HepG2 (cell line): Measurements from ENCODE around the gene SNRPD3. TPM values are rescaled to one million over a fixed set of nuclear protein-coding genes. Genes with fewer than 3 reads are reported as not detected.

Source experiments
- ATAC-seq: fragments of 200-7000 bp; cut with Tn5 transposase; 3 replicates; pipeline ENCODE4 v1.9.1; 2020; ENCODE audit warnings: mild to moderate bottlenecking, moderate library complexity
- BruUV-seq: library from RNA; stranded (reverse); fragments of 400-500 nt; replicated peaks from 2 replicates; lab custom pipeline; 2021; lab: Mats Ljungman, UMichigan
- CTCF ChIA-PET: fragments of 300-600 bp; formaldehyde crosslinking; extraction: SDS; loops from one replicate; lab custom pipeline; 2021; ENCODE audit warnings: low total read pairs, inconsistent platforms, low intra/inter-chr PET ratio; lab: Yijun Ruan, JAX
- POLR2A ChIA-PET: fragments of 350-600 bp; sonication (Branson Sonifier 250); formaldehyde crosslinking; loops from one replicate; lab custom pipeline; 2020; ENCODE audit warnings: antibody characterized with exemption, inconsistent platforms; lab: Yijun Ruan, JAX
- DNase-seq: peaks from one replicate; pipeline ENCODE4 v3.0.0-alpha.2; 2015; ENCODE audit warnings: low spot score
- FAIRE-seq: peaks from 3 replicates; lab custom pipeline; 2011; peaks lifted over from hg19 to GRCh38; lab: Jason Lieb, UNC
- H2AFZ ChIP-seq: one replicate; pipeline ENCODE4 v1.6.1; 2011; ENCODE audit warnings: low read length, inconsistent platforms
- H3K27ac ChIP-seq: fragments of 300-600 bp; 3 replicates; pipeline ENCODE4 v1.8.0; 2011; ENCODE audit warnings: mixed run types, mild to moderate bottlenecking, mixed read lengths, low read length, inconsistent platforms; ENCODE audit not compliant: insufficient read depth; ENCODE audit errors: extremely low read length
- H3K27me3 ChIP-seq, 2 experiments: fragments of 200-600 bp in 1 of 2; 2 replicates in 1 of 2; 3 replicates in 1 of 2; pipeline versions ENCODE4 v1.6.0 to v1.8.0; 2011; ENCODE audit warnings: low read length in 2 of 2, mild to moderate bottlenecking in 2 of 2, moderate library complexity in 2 of 2, inconsistent platforms in 1 of 2; ENCODE audit not compliant: insufficient read depth in 2 of 2, control insufficient read depth in 1 of 2
- H3K36me3 ChIP-seq, 2 experiments: fragments of 200-600 bp in 1 of 2; replicated peaks in 1 of 2; 2 replicates in 1 of 2; 3 replicates in 1 of 2; pipeline versions ENCODE4 v1.5.1 to v1.8.0; 2011; ENCODE audit warnings: low read length in 2 of 2, inconsistent platforms in 1 of 2; ENCODE audit not compliant: insufficient read depth in 2 of 2, control insufficient read depth in 1 of 2
- H3K4me1 ChIP-seq: 2 replicates; pipeline ENCODE4 v1.5.1; 2012; ENCODE audit warnings: low read length, inconsistent platforms; ENCODE audit not compliant: insufficient read depth
- H3K4me2 ChIP-seq: 2 replicates; pipeline ENCODE4 v1.6.0; 2011; ENCODE audit warnings: low read depth, low read length, inconsistent platforms
- H3K4me3 ChIP-seq, 3 experiments: fragments of 200-600 bp in 1 of 3; sonication (generic), shearing (Covaris generic) in 1 of 3; replicated peaks in 1 of 3; 2 replicates each; pipeline ENCODE4 v1.5.1; 2011 to 2016; ENCODE audit warnings: low read length in 3 of 3, inconsistent platforms in 2 of 3, low read depth in 2 of 3, mild to moderate bottlenecking in 2 of 3, control low read depth in 1 of 3, mixed read lengths in 1 of 3; ENCODE audit not compliant: insufficient read depth in 1 of 3
- H3K79me2 ChIP-seq: one replicate; pipeline ENCODE4 v1.6.1; 2011; ENCODE audit warnings: low read length, inconsistent platforms; ENCODE audit not compliant: insufficient read depth
- H3K9ac ChIP-seq: 2 replicates; pipeline ENCODE4 v1.6.0; 2011; ENCODE audit warnings: mild to moderate bottlenecking, low read depth, low read length, inconsistent platforms; ENCODE audit not compliant: insufficient read depth
- H3K9me3 ChIP-seq: 2 replicates; pipeline ENCODE4 v1.5.1; 2012; ENCODE audit warnings: mild to moderate bottlenecking, low read length
- H4K20me1 ChIP-seq: 2 replicates; pipeline ENCODE4 v1.6.0; 2011; ENCODE audit warnings: inconsistent platforms, mild to moderate bottlenecking, low read length, moderate library complexity; ENCODE audit not compliant: insufficient read depth
- AHR ChIP-seq: IDR thresholded peaks from 2 replicates; pipeline ENCODE4 v1.6.1; 2018; ENCODE audit warnings: missing genetic modification reagents, missing compliant biosample characterization
- BRD4 ChIP-seq: sonication (generic); formaldehyde crosslinking; IDR thresholded peaks from 2 replicates; pipeline ENCODE4 v1.4.0; 2020; ENCODE audit warnings: missing genetic modification reagents
- CEBPB ChIP-seq: IDR thresholded peaks from 2 replicates; pipeline ENCODE4 v1.6.1; 2011; ENCODE audit warnings: low read depth, low read length, improper control_type of control experiment, borderline replicate concordance
- CHD2 ChIP-seq: IDR thresholded peaks from 2 replicates; pipeline ENCODE4 v1.6.1; 2011; ENCODE audit warnings: low read depth, low read length, improper control_type of control experiment
- HNRNPUL1 ChIP-seq: fragments of 200-400 bp; formaldehyde crosslinking; IDR thresholded peaks from 2 replicates; pipeline ENCODE4 v1.6.1; 2017; ENCODE audit warnings: low read depth, mild to moderate bottlenecking, low read length, moderate library complexity
- MED8 ChIP-seq: sonication (generic); formaldehyde crosslinking; IDR thresholded peaks from 2 replicates; pipeline ENCODE4 v1.8.1; 2023; ENCODE audit warnings: mild to moderate bottlenecking, missing genetic modification reagents; ENCODE audit not compliant: insufficient replicate concordance
- TCF12 ChIP-seq, 2 experiments: fragments of 450-650 bp in 1 of 2; sonication (generic) in 1 of 2; formaldehyde crosslinking in 1 of 2; IDR thresholded peaks; 2 replicates each; pipeline versions ENCODE4 v1.6.1 to v1.8.0; 2017 to 2022; ENCODE audit warnings: antibody characterized with exemption in 1 of 2, mild to moderate bottlenecking in 1 of 2, missing genetic modification reagents in 1 of 2, moderate library complexity in 1 of 2
- XRCC5 ChIP-seq: fragments of 200-400 bp; formaldehyde crosslinking; optimal IDR thresholded peaks from 2 replicates; pipeline ENCODE3; 2017; ENCODE audit warnings: mild to moderate bottlenecking, low read length
- ZNF180 ChIP-seq: sonication (generic); formaldehyde crosslinking; IDR thresholded peaks from 2 replicates; pipeline ENCODE4 v1.4.0; 2020; ENCODE audit warnings: low read depth, missing genetic modification reagents, borderline replicate concordance
- ZNF605 ChIP-seq: sonication (generic); formaldehyde crosslinking; IDR thresholded peaks from 2 replicates; pipeline ENCODE4 v1.8.0; 2022; ENCODE audit warnings: mild to moderate bottlenecking, missing genetic modification reagents
- ZNF674 ChIP-seq: sonication (generic); formaldehyde crosslinking; IDR thresholded peaks from 2 replicates; pipeline ENCODE4 v1.5.0; 2020; ENCODE audit warnings: low read depth, mild to moderate bottlenecking, missing genetic modification reagents
- ZNF7 ChIP-seq: IDR thresholded peaks from 2 replicates; pipeline ENCODE4 v1.6.1; 2016; ENCODE audit warnings: missing biosample characterization, missing genetic modification reagents
- ZNF879 ChIP-seq: sonication (generic); formaldehyde crosslinking; IDR thresholded peaks from 2 replicates; pipeline ENCODE4 v1.8.1; 2023; ENCODE audit warnings: missing genetic modification reagents
- WGBS: methylation state at CpG from one replicate; pipeline ENCODE4 v1.1.6; 2017; ENCODE audit warnings: low lambda C conversion rate; 5-methylcytosine and 5-hydroxymethylcytosine counted together
- in situ Hi-C: cut with HindIII; loops from 2 replicates; pipeline ENCODE4 v1.10.0; 2017; ENCODE audit warnings: low pct_unique_long_range_greater_than_20kb; ENCODE audit not compliant: extremely low pct_ligation_motif_present
- intact Hi-C: fragments of 100-400 bp; cut with micrococcal nuclease; formaldehyde crosslinking; loops from one replicate; pipeline ENCODE4 v1.10.0; 2022; ENCODE audit not compliant: unreplicated experiment
- polyA plus RNA-seq, 8 experiments: library from polyadenylated mRNA; depleted of rRNA in 3 of 8; stranded (reverse) in 7 of 8; unstranded in 1 of 8; fragments of >200 nt; fragmentation: Illumina TruSeq in 4 of 8; extraction: Trizol in 4 of 8; gene quantifications; 2 replicates each; pipeline versions ENCODE4 v1.2.1 to v1.2.3, GENCODE V29; 2011 to 2016; ENCODE audit warnings: low read depth in 4 of 8, missing spikeins in 1 of 8, mixed read lengths in 1 of 8; ENCODE audit not compliant: insufficient read depth in 1 of 8
- total RNA-seq, 5 experiments: library from RNA; depleted of rRNA; stranded (reverse); fragments of >200 nt; fragmentation: Illumina TruSeq; extraction: Trizol; gene quantifications; 2 replicates each; pipeline ENCODE4 v1.2.3, GENCODE V29; 2016; ENCODE audit warnings: low read depth in 1 of 5
- TF ChIP-seq, protein P1 (sequence below): IDR thresholded peaks from 2 replicates; pipeline ENCODE4 v1.6.1; 2016; ENCODE audit warnings: low read depth, borderline replicate concordance
- TF ChIP-seq, protein P2 (sequence below): sonication (generic); formaldehyde crosslinking; IDR thresholded peaks from 2 replicates; pipeline ENCODE4 v1.4.0; 2020; ENCODE audit warnings: missing genetic modification reagents
- TF ChIP-seq, protein P3 (sequence below): sonication (generic); formaldehyde crosslinking; IDR thresholded peaks from 2 replicates; pipeline ENCODE4 v1.9.0; 2021; ENCODE audit warnings: mild to moderate bottlenecking, missing genetic modification reagents

Gene SNRPD3
- total and polyA plus RNA-seq, 2 of the 13 experiments (the other 11 are each of a cell fraction or from before 2014, with no cell fraction given): 110 to 209 TPM

DNA sequence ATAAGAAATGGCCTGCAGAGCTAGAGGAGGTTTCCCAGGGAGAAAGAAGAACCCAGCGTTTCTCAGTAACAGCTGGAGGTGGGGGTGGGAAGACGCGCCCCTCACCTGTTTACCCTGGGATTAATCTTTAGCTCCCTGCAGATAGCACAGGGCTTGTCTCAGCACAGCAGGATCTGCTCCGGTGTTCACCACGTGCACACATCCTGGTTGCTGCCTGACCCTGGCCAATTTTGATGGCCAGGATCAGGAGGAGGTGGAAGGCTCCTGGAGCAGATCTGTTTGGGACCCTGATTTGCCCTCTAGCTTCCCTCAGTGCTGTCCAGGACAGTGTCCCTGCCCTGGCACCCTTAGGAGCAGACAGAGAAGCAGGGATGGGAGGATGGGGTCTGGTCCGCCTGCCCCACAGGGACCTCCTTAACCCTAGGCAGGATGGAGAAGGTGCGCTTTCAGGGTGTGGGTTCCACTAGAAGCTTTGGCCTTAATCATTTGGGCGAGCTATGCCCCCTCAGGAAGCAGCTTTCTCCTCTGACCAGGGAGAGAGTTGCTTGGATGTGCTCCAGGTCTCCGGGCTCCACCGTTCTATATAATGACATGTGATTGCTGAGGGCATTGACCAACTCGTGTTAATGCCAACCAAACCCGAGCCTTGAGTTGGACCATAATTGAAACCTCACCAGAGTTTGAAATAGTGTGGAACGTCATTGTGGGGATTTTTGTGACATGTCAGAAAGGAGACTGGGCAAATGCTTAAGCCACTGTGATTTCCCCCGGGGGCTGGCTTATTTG is 41.4 kb upstream of the SNRPD3 start:
- FAIRE-seq: peak; percentile 96
- intact Hi-C loops (no loop called here), in situ Hi-C loops (loop anchor here (10.0 kb wide), 1 partner anchor 190 kb away; no protein-coding TSS in a partner anchor)
- Histone ChIP-seq H3K27me3 (no peaks in the 10 kb centered on the region), H3K9me3 (no peaks in the 10 kb centered on the region), H3K4me2 (peak overlapping the region; percentile 51), H3K4me3 (no peak overlapping the region), H3K9ac (peak overlapping the region; percentile 29), H3K36me3 (no peaks in the 10 kb centered on the region), H4K20me1 (no peaks in the 10 kb centered on the region), H3K27ac (peak overlapping the region; percentile 75), H2AFZ (no peak overlapping the region), H3K4me1 (peaks cover 98% of the 10 kb centered on the region), H3K79me2 (no peaks in the 10 kb centered on the region)
- ATAC-seq: peak; percentile 94
- CTCF ChIA-PET: no interaction called here
- peak; percentile 76 for DNase-seq
- 65% methylated on average over 8 of the region's 14 CpGs for WGBS
- no TSS peak for BruUV-seq
- POLR2A ChIA-PET: interaction anchor here (0.7 to 2.0 kb wide), 10 partner anchors 8 to 40 kb away, joined by 3 to 31 read pairs (median 6); partner anchors contain the start of gene GUCD1
- peak; percentile 97 for TF ChIP-seq AHR
- peak; percentile 100 for TF ChIP-seq ZNF605 (CRISPR knock-in tag)
- no peak for TF ChIP-seq CHD2
- TF ChIP-seq, protein P1, sequence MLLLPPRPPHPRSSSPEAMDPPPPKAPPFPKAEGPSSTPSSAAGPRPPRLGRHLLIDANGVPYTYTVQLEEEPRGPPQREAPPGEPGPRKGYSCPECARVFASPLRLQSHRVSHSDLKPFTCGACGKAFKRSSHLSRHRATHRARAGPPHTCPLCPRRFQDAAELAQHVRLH: peak; percentile 97; the same call in 1 of the 2 replicates
- TF ChIP-seq ZNF180 (CRISPR knock-in tag): no peak
- TF ChIP-seq, protein P2, sequence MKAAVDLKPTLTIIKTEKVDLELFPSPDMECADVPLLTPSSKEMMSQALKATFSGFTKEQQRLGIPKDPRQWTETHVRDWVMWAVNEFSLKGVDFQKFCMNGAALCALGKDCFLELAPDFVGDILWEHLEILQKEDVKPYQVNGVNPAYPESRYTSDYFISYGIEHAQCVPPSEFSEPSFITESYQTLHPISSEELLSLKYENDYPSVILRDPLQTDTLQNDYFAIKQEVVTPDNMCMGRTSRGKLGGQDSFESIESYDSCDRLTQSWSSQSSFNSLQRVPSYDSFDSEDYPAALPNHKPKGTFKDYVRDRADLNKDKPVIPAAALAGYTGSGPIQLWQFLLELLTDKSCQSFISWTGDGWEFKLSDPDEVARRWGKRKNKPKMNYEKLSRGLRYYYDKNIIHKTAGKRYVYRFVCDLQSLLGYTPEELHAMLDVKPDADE (CRISPR knock-in tag): no peak
- TF ChIP-seq, protein P3, sequence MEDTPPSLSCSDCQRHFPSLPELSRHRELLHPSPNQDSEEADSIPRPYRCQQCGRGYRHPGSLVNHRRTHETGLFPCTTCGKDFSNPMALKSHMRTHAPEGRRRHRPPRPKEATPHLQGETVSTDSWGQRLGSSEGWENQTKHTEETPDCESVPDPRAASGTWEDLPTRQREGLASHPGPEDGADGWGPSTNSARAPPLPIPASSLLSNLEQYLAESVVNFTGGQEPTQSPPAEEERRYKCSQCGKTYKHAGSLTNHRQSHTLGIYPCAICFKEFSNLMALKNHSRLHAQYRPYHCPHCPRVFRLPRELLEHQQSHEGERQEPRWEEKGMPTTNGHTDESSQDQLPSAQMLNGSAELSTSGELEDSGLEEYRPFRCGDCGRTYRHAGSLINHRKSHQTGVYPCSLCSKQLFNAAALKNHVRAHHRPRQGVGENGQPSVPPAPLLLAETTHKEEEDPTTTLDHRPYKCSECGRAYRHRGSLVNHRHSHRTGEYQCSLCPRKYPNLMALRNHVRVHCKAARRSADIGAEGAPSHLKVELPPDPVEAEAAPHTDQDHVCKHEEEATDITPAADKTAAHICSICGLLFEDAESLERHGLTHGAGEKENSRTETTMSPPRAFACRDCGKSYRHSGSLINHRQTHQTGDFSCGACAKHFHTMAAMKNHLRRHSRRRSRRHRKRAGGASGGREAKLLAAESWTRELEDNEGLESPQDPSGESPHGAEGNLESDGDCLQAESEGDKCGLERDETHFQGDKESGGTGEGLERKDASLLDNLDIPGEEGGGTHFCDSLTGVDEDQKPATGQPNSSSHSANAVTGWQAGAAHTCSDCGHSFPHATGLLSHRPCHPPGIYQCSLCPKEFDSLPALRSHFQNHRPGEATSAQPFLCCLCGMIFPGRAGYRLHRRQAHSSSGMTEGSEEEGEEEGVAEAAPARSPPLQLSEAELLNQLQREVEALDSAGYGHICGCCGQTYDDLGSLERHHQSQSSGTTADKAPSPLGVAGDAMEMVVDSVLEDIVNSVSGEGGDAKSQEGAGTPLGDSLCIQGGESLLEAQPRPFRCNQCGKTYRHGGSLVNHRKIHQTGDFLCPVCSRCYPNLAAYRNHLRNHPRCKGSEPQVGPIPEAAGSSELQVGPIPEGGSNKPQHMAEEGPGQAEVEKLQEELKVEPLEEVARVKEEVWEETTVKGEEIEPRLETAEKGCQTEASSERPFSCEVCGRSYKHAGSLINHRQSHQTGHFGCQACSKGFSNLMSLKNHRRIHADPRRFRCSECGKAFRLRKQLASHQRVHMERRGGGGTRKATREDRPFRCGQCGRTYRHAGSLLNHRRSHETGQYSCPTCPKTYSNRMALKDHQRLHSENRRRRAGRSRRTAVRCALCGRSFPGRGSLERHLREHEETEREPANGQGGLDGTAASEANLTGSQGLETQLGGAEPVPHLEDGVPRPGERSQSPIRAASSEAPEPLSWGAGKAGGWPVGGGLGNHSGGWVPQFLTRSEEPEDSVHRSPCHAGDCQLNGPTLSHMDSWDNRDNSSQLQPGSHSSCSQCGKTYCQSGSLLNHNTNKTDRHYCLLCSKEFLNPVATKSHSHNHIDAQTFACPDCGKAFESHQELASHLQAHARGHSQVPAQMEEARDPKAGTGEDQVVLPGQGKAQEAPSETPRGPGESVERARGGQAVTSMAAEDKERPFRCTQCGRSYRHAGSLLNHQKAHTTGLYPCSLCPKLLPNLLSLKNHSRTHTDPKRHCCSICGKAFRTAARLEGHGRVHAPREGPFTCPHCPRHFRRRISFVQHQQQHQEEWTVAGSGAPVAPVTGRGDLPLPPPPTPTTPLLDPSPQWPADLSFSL (CRISPR knock-in tag): no peak
- TF ChIP-seq TCF12 (IDR thresholded peaks at IDR 0.05): no peak
- TF ChIP-seq TCF12 (CRISPR knock-in tag; IDR thresholded peaks at IDR 0.05): peak; percentile 90
- no peak for TF ChIP-seq ZNF7
- TF ChIP-seq HNRNPUL1: no peak
- no peak for TF ChIP-seq ZNF674 (CRISPR knock-in tag)
- TF ChIP-seq ZNF879 (CRISPR knock-in tag): peak; percentile 95; the same call in 1 of the 2 replicates
- peak; percentile 36 for TF ChIP-seq XRCC5
- peak; percentile 92 for TF ChIP-seq MED8
- TF ChIP-seq BRD4 (CRISPR knock-in tag): peak; percentile 97; the same call in 1 of the 2 replicates
- no peak for TF ChIP-seq CEBPB
